K562 (cell line): ENCODE results near the gene LMAN2. TPM values are rescaled to one million over a fixed set of nuclear protein-coding genes. Genes with fewer than 3 reads are reported as not detected.

ENCODE experiments used
- ATAC-seq: fragments of 200-7000 bp; cut with Tn5 transposase; 3 replicates; pipeline ENCODE4 v1.9.1; 2020; ENCODE audit warnings: moderate library complexity
- BruUV-seq: library from RNA; stranded (reverse); fragments of 400-500 nt; replicated peaks from 2 replicates; lab custom pipeline; 2021; lab: Mats Ljungman, UMichigan
- CTCF ChIA-PET: fragments of 300-600 bp; formaldehyde crosslinking; extraction: SDS; loops from one replicate; lab custom pipeline; 2021; ENCODE audit warnings: low intra/inter-chr PET ratio; lab: Yijun Ruan, JAX
- POLR2A ChIA-PET: fragments of 300-600, 350-650 bp; sonication (Branson Sonifier 250); formaldehyde crosslinking; extraction: SDS; loops from one replicate; lab custom pipeline; 2021; ENCODE audit warnings: antibody characterized with exemption, inconsistent platforms; lab: Yijun Ruan, JAX
- DNase-seq, 4 experiments: peaks; one replicate each; pipeline versions ENCODE4 v3.0.0 to v3.0.0-alpha.2; 2011 to 2018; ENCODE audit warnings: low spot score in 3 of 4, mixed read lengths in 3 of 4; ENCODE audit errors: extremely low read depth in 1 of 4
- FAIRE-seq: peaks from 2 replicates; lab custom pipeline; 2011; peaks lifted over from hg19 to GRCh38; lab: Jason Lieb, UNC
- H2AFZ ChIP-seq: 2 replicates; pipeline ENCODE4 v1.6.0; 2011; ENCODE audit warnings: low read depth, low read length, control low read depth, inconsistent platforms
- H3K27ac ChIP-seq: fragments of 200-600 bp; 3 replicates; pipeline ENCODE4 v1.8.0; 2011; ENCODE audit warnings: low read depth, mild to moderate bottlenecking, control low read depth, inconsistent platforms, low read length, moderate library complexity, mixed read lengths; ENCODE audit errors: extremely low read depth
- H3K27me3 ChIP-seq, 2 experiments: fragments of 300-600 bp in 1 of 2; 2 replicates in 1 of 2; 3 replicates in 1 of 2; pipeline versions ENCODE4 v1.6.0 to v1.8.0; 2011; ENCODE audit warnings: inconsistent platforms in 2 of 2, low read length in 2 of 2, mild to moderate bottlenecking in 1 of 2, mixed read lengths in 1 of 2, moderate library complexity in 1 of 2; ENCODE audit not compliant: control insufficient read depth in 2 of 2, insufficient read depth in 2 of 2
- H3K36me3 ChIP-seq: fragments of 300-600 bp; 3 replicates; pipeline ENCODE4 v1.8.0; 2011; ENCODE audit warnings: mild to moderate bottlenecking, low read length, inconsistent platforms; ENCODE audit not compliant: control insufficient read depth, insufficient read depth
- H3K4me1 ChIP-seq, 2 experiments: fragments of 200-600 bp in 1 of 2; replicated peaks in 1 of 2; 2 replicates in 1 of 2; 3 replicates in 1 of 2; pipeline versions ENCODE4 v1.5.1 to v1.8.0; 2011; ENCODE audit warnings: inconsistent platforms in 2 of 2, low read length in 2 of 2, mild to moderate bottlenecking in 1 of 2, mixed read lengths in 1 of 2, moderate library complexity in 1 of 2; ENCODE audit not compliant: control insufficient read depth in 2 of 2, insufficient read depth in 2 of 2
- H3K4me2 ChIP-seq: 2 replicates; pipeline ENCODE4 v1.6.1; 2011; ENCODE audit warnings: low read length, control low read depth, inconsistent platforms, mixed read lengths; ENCODE audit not compliant: insufficient read depth
- H3K4me3 ChIP-seq: fragments of 200-600 bp; sonication (generic), shearing (Covaris generic); 2 replicates; pipeline ENCODE4 v1.5.1; 2016; ENCODE audit warnings: control low read depth, inconsistent platforms
- H3K79me2 ChIP-seq: fragments of 200-600 bp; 3 replicates; pipeline ENCODE4 v1.8.0; 2011; ENCODE audit warnings: low read length, inconsistent platforms; ENCODE audit not compliant: control insufficient read depth, insufficient read depth
- H3K9ac ChIP-seq, 2 experiments: 2 replicates each; pipeline versions ENCODE4 v1.6.0 to v1.6.1; 2011; ENCODE audit warnings: low read depth in 2 of 2, low read length in 2 of 2, control low read depth in 1 of 2, inconsistent platforms in 1 of 2, mild to moderate bottlenecking in 1 of 2, mixed read lengths in 1 of 2; ENCODE audit not compliant: insufficient read depth in 1 of 2
- H3K9me1 ChIP-seq: one replicate; pipeline ENCODE4 v1.6.0; 2011; ENCODE audit warnings: inconsistent platforms, mild to moderate bottlenecking, low read length, moderate library complexity; ENCODE audit not compliant: control insufficient read depth, insufficient read depth
- H3K9me3 ChIP-seq: replicated peaks from 2 replicates; pipeline ENCODE4 v1.5.1; 2011; ENCODE audit warnings: low read depth, low read length, inconsistent platforms; ENCODE audit not compliant: control insufficient read depth, insufficient read depth
- H4K20me1 ChIP-seq: replicated peaks from 2 replicates; pipeline ENCODE4 v1.6.1; 2011; ENCODE audit warnings: low read length, inconsistent platforms, mixed read lengths; ENCODE audit not compliant: control insufficient read depth, insufficient read depth
- BDP1 ChIP-seq: IDR thresholded peaks from 3 replicates; pipeline ENCODE4 v1.6.1; 2011; ENCODE audit not compliant: insufficient read length, insufficient read depth
- CEBPG ChIP-seq, 3 experiments: fragments of 200-800 bp in 1 of 3; sonication (Bioruptor generic) in 1 of 3; sonication (generic) in 1 of 3; formaldehyde crosslinking in 1 of 3; IDR thresholded peaks in 2 of 3; conservative IDR thresholded peaks in 1 of 3; 2 replicates each; pipeline versions ENCODE4 v1.6.1 to v1.8.0; 2016 to 2022; ENCODE audit warnings: missing compliant biosample characterization in 2 of 3, missing genetic modification characterization in 2 of 3, mild to moderate bottlenecking in 1 of 3, missing genetic modification reagents in 1 of 3
- CTCF ChIP-seq, 3 experiments: IDR thresholded peaks in 2 of 3; conservative IDR thresholded peaks in 1 of 3; 2 replicates each; pipeline ENCODE4 v1.5.1; 2011 to 2012; ENCODE audit warnings: low read length in 3 of 3, mild to moderate bottlenecking in 3 of 3, control low read depth in 2 of 3, improper control_type of control experiment in 1 of 3, inconsistent platforms in 1 of 3, low read depth in 1 of 3, mixed read lengths in 1 of 3, moderate library complexity in 1 of 3; ENCODE audit not compliant: insufficient read depth in 2 of 3
- DEAF1 ChIP-seq: fragments of 450-650 bp; formaldehyde crosslinking; IDR thresholded peaks from 2 replicates; pipeline ENCODE4 v1.4.0; 2020; ENCODE audit warnings: mild to moderate bottlenecking, moderate library complexity
- FOXM1 ChIP-seq, 2 experiments: fragments of 450-650 bp in 1 of 2; sonication (generic) in 1 of 2; formaldehyde crosslinking in 1 of 2; IDR thresholded peaks; 2 replicates each; pipeline versions ENCODE4 v1.6.1 to v1.9.0; 2017 to 2022; ENCODE audit warnings: low read depth in 2 of 2, mild to moderate bottlenecking in 2 of 2, missing genetic modification reagents in 1 of 2, moderate library complexity in 1 of 2
- HMBOX1 ChIP-seq: sonication (generic); IDR thresholded peaks from 2 replicates; pipeline ENCODE4 v1.6.1; 2016
- JUND ChIP-seq, 2 experiments: IDR thresholded peaks; 2 replicates in 1 of 2; 3 replicates in 1 of 2; pipeline ENCODE4 v1.6.1; 2011; ENCODE audit warnings: borderline replicate concordance in 2 of 2, low read depth in 2 of 2, low read length in 2 of 2, improper control_type of control experiment in 1 of 2, missing biosample characterization in 1 of 2, missing genetic modification characterization in 1 of 2, missing genetic modification reagents in 1 of 2
- MTA3 ChIP-seq: fragments of 450-650 bp; formaldehyde crosslinking; IDR thresholded peaks from 2 replicates; pipeline ENCODE4 v1.6.1; 2017; ENCODE audit warnings: mild to moderate bottlenecking, borderline replicate concordance
- NFE2L1 ChIP-seq: fragments of 450-650 bp; IDR thresholded peaks from 2 replicates; pipeline ENCODE4 v1.6.1; 2016; ENCODE audit warnings: missing genetic modification characterization, low read depth, mild to moderate bottlenecking, missing compliant biosample characterization, moderate library complexity, borderline replicate concordance
- POLR2B ChIP-seq: fragments of 450-650 bp; IDR thresholded peaks from 2 replicates; pipeline ENCODE4 v1.6.1; 2018; ENCODE audit warnings: low read depth; ENCODE audit not compliant: partially characterized antibody
- RAD21 ChIP-seq, 2 experiments: fragments of 250-450 bp in 1 of 2; fragments of 450-650 bp in 1 of 2; sonication (Bioruptor Pico) in 1 of 2; formaldehyde crosslinking in 1 of 2; IDR thresholded peaks in 1 of 2; conservative IDR thresholded peaks in 1 of 2; 2 replicates each; pipeline versions ENCODE4 v1.4.0 to v1.8.0; 2020 to 2022; ENCODE audit warnings: mild to moderate bottlenecking in 2 of 2, moderate library complexity in 1 of 2
- SETDB1 ChIP-seq: IDR thresholded peaks from one replicate; pipeline ENCODE4 v1.6.1; 2012; ENCODE audit warnings: low read length, control low read depth, inconsistent platforms
- ZNF511 ChIP-seq: sonication (generic); formaldehyde crosslinking; IDR thresholded peaks from 2 replicates; pipeline ENCODE4 v1.8.0; 2022; ENCODE audit warnings: mild to moderate bottlenecking, missing genetic modification reagents
- ZNF79 ChIP-seq: fragments of 250-450 bp; sonication (Bioruptor Pico); IDR thresholded peaks from 2 replicates; pipeline ENCODE4 v1.4.0; 2020; ENCODE audit warnings: low read depth, mild to moderate bottlenecking, moderate library complexity
- WGBS: fragments of 100-300 bp; shearing (Covaris generic); methylation state at CpG from one replicate; pipeline ENCODE4 v1.1.6; 2016; ENCODE audit warnings: low coverage, mixed read lengths; ENCODE audit not compliant: insufficient coverage; ENCODE audit errors: missing lambda C conversion rate; 5-methylcytosine and 5-hydroxymethylcytosine counted together
- in situ Hi-C: fragments of 300-500 bp; cut with MboI; formaldehyde crosslinking; loops from 4 replicates; pipeline ENCODE4 v1.15.0; 2018; ENCODE audit warnings: inconsistent platforms, mixed read lengths
- intact Hi-C: fragments of 100-400 bp; cut with micrococcal nuclease; formaldehyde crosslinking; loops from 2 replicates; pipeline ENCODE4 v1.14.2; 2022
- polyA plus RNA-seq, 8 experiments: library from polyadenylated mRNA; depleted of rRNA in 4 of 8; stranded (reverse) in 5 of 8; unstranded in 3 of 8; fragments of >200 nt; fragmentation: Nextera tagmentation in 2 of 8; fragmentation: Illumina TruSeq in 1 of 8; extraction: Ambion mirVana in 2 of 8; extraction: Trizol in 1 of 8; gene quantifications; 2 replicates each; pipeline versions ENCODE4 v1.2.1 to v1.2.3, GENCODE V29; 2011 to 2014; ENCODE audit warnings: inconsistent platforms in 1 of 8, missing spikeins in 1 of 8
- total RNA-seq, 7 experiments: library from RNA; depleted of rRNA in 6 of 7; stranded (reverse); fragments of >200 nt in 6 of 7; fragmentation: Illumina TruSeq in 2 of 7; extraction: Trizol in 2 of 7; gene quantifications; 2 replicates each; pipeline versions ENCODE4 v1.2.1 to v1.2.3, GENCODE V29; 2011 to 2021; ENCODE audit warnings: low replicate concordance in 1 of 7

The LMAN2 gene
- total and polyA plus RNA-seq, 9 of the 15 experiments (the other 6 are each of a cell fraction or from before 2014, with no cell fraction given): 2.7 to 254 (median 136) TPM

- 19% methylated on average over 7 of the region's 7 CpGs for WGBS
- ATAC-seq: peak; percentile 78
- H2AFZ ChIP-seq: no peak overlapping the region
- BruUV-seq: no TSS peak
- H3K79me2 ChIP-seq: no peaks in the 10 kb centered on the region; the same call in 1 of the 3 replicates
- no peaks in the 10 kb centered on the region for H3K9me3 ChIP-seq
- DNase-seq: peak; percentile 60 to 85 (median 70)
- no peaks in the 10 kb centered on the region for H4K20me1 ChIP-seq
- peaks cover 7% of the 10 kb centered on the region; the same call in 2 of the 3 replicates for H3K36me3 ChIP-seq
- intact Hi-C loops: loop anchor here (1.0 to 5.0 kb wide), 4 partner anchors 52 to 179 kb away; partner anchors contain the start of gene PDLIM7
- peaks cover 4 to 33% of the 10 kb centered on the region in 2 experiments for H3K4me1 ChIP-seq
- in situ Hi-C loops: no loop called here
- POLR2A ChIA-PET: interaction anchor here (0.8 to 1.3 kb wide), 2 partner anchors 51 to 137 kb away, joined by 3 to 6 read pairs; no protein-coding TSS in a partner anchor
- peak; percentile 97 for FAIRE-seq
- H3K4me2 ChIP-seq: no peak overlapping the region
- CTCF ChIA-PET: interaction anchor here (0.6 to 2.0 kb wide), 7 partner anchors 9 to 183 kb away, joined by 3 to 12 read pairs (median 6); no protein-coding TSS in a partner anchor
- no peak overlapping the region for H3K9ac ChIP-seq
- no peaks in the 10 kb centered on the region for H3K27me3 ChIP-seq
- H3K4me3 ChIP-seq: no peak overlapping the region
- H3K27ac ChIP-seq: no peak overlapping the region
- no peaks in the 10 kb centered on the region for H3K9me1 ChIP-seq
- TF ChIP-seq POLR2B: no peak
- TF ChIP-seq CTCF (IDR thresholded peaks at IDR 0.05 in 2 of 3, conservative IDR thresholded peaks at IDR 0.05 in 1 of 3; ENCODE audit: insufficient read depth in 2 of 3, low read depth in 1 of 3, low read length in 3 of 3): peak; percentile 87 to 98 (median 94)
- TF ChIP-seq ZNF511 (CRISPR knock-in tag): no peak
- TF ChIP-seq SETDB1: no peak
- no peak for TF ChIP-seq CEBPG (CRISPR knock-in tag; IDR thresholded peaks at IDR 0.05)
- peak in 1 of 2 experiments; percentile 22; a peak in 1 of 4 replicates for TF ChIP-seq CEBPG (tag; conservative IDR thresholded peaks at IDR 0.05 in 1 of 2, IDR thresholded peaks at IDR 0.05 in 1 of 2)
- no peak for TF ChIP-seq FOXM1 (IDR thresholded peaks at IDR 0.05; ENCODE audit: low read depth)
- no peak for TF ChIP-seq FOXM1 (CRISPR knock-in tag; IDR thresholded peaks at IDR 0.05; ENCODE audit: low read depth)
- peak; percentile 30; the same call in 1 of the 2 replicates for TF ChIP-seq HMBOX1
- peak; percentile 69 for TF ChIP-seq DEAF1 (CRISPR knock-in tag)
- peak; percentile 70 to 87 for TF ChIP-seq RAD21 (CRISPR knock-in tag; conservative IDR thresholded peaks at IDR 0.05 in 1 of 2, IDR thresholded peaks at IDR 0.05 in 1 of 2)
- TF ChIP-seq ZNF79 (CRISPR knock-in tag): no peak
- TF ChIP-seq MTA3: 0 out of 2 replicates have a peak, but pooled peaks have one; percentile 34
- TF ChIP-seq JUND (IDR thresholded peaks at IDR 0.05; ENCODE audit: borderline replicate concordance, low read depth, low read length): 0 out of 2 replicates have a peak, but pooled peaks have one; percentile 13
- TF ChIP-seq JUND (tag; IDR thresholded peaks at IDR 0.05; ENCODE audit: borderline replicate concordance, low read depth, low read length): no peak; the same call in 2 of the 3 replicates
- TF ChIP-seq NFE2L1 (tag): no peak
- TF ChIP-seq BDP1: no peak
Observed at GRCh38 chr5:177317959-177318377, 33.5 kb downstream of the LMAN2 start.
